ENCODE measurements around the gene THY1. TPM values are rescaled to one million over a fixed set of nuclear protein-coding genes. Genes with fewer than 3 reads are reported as not detected.
"Not testable (repeated sequence)": the region's sequence is repeated elsewhere in the genome, so short reads cannot be mapped to it uniquely, and the experiment has no call there.

THY1 gene
- total RNA-seq, 2 donors from 2014 or later, result 3.3 to 39.7 TPM

- Histone ChIP-seq H3K27ac (no peak overlapping the region), H3K36me3 (no peaks in the 10 kb centered on the region), H3K27me3 (replicated peaks; ENCODE audit: insufficient read depth) (no peaks in the 10 kb centered on the region), H3K4me3 (no peak overlapping the region), H3K9me3 (no peaks in the 10 kb centered on the region), H3K4me1 (replicated peaks) (no peaks in the 10 kb centered on the region)
- intact Hi-C loops (cut with DNase I), result no loop called here
- TF ChIP-seq, protein P1, sequence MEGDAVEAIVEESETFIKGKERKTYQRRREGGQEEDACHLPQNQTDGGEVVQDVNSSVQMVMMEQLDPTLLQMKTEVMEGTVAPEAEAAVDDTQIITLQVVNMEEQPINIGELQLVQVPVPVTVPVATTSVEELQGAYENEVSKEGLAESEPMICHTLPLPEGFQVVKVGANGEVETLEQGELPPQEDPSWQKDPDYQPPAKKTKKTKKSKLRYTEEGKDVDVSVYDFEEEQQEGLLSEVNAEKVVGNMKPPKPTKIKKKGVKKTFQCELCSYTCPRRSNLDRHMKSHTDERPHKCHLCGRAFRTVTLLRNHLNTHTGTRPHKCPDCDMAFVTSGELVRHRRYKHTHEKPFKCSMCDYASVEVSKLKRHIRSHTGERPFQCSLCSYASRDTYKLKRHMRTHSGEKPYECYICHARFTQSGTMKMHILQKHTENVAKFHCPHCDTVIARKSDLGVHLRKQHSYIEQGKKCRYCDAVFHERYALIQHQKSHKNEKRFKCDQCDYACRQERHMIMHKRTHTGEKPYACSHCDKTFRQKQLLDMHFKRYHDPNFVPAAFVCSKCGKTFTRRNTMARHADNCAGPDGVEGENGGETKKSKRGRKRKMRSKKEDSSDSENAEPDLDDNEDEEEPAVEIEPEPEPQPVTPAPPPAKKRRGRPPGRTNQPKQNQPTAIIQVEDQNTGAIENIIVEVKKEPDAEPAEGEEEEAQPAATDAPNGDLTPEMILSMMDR (IDR thresholded peaks at IDR 0.05), result no peak
- TF ChIP-seq POLR2AphosphoS5 (IDR thresholded peaks at IDR 0.05), result no peak
- TF ChIP-seq POLR2A (IDR thresholded peaks at IDR 0.05), result no peak
- DNase-seq (ENCODE audit: low spot score), result no peak
- 68% methylated on average over 11 of the region's 11 CpGs for WGBS
Observed at GRCh38 chr11:119445379-119445778, 22.4 kb upstream of the THY1 start.

DNA sequence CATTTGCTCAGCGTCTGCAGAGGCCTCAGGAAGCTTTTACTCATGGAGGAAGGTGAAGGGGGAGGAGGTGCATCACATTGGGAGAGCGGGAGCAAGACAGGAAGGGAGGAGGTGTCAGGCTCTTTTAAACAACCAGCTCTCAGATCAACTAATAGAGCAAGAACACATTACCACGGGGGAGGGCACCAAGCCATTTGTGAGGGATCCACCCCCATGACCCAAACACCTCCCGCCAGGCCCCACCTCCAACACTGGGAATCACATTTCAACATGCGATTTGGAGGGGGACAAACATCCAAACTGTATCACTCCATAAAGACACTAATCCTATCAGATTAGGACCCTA, 18.9 kb upstream of the THY1 start:
- no peak for TF ChIP-seq POLR2AphosphoS5 (IDR thresholded peaks at IDR 0.05)
- TF ChIP-seq, protein P1 (IDR thresholded peaks at IDR 0.05), result no peak
- TF ChIP-seq POLR2A (IDR thresholded peaks at IDR 0.05), result no peak
- WGBS, result 70% methylated on average over 5 of the region's 5 CpGs
- intact Hi-C loops (cut with DNase I), result no loop called here
- Histone ChIP-seq H3K27ac (no peak overlapping the region), H3K9me3 (no peaks in the 10 kb centered on the region), H3K4me1 (replicated peaks) (no peaks in the 10 kb centered on the region), H3K36me3 (no peaks in the 10 kb centered on the region), H3K27me3 (replicated peaks; ENCODE audit: insufficient read depth) (no peaks in the 10 kb centered on the region), H3K4me3 (no peak overlapping the region)
- DNase-seq (ENCODE audit: low spot score), result no peak

DNA sequence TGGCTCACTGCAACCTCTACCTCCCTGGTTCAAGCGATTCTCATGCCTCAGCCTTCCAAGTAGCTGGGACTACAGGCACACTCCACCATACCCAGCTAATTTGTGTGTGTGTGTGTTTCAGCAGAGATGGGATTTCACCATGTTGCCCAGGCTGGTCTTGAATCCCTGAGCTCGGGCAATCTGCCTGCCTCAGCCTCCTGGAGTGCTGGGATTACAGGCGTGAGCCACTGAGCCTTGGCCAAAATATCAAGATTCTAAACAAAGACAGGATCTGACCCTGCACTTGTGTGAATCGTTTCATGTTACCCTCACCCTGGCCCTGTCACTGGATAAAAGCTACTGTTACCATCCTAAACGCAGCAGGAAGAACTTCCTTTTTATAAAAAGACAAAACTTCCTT, 15.6 kb upstream of the THY1 start:
- H3K36me3 ChIP-seq, result no peaks in the 10 kb centered on the region
- H3K9me3 ChIP-seq, result no peaks in the 10 kb centered on the region
- intact Hi-C loops (cut with DNase I), result no loop called here
- TF ChIP-seq, protein P1 (IDR thresholded peaks at IDR 0.05), result no peak
- TF ChIP-seq POLR2A (IDR thresholded peaks at IDR 0.05) (no peak), POLR2AphosphoS5 (IDR thresholded peaks at IDR 0.05) (no peak)
- no peak for DNase-seq (ENCODE audit: low spot score)
- H3K27ac ChIP-seq, result no peak overlapping the region
- H3K4me3 ChIP-seq, result no peak overlapping the region
- no peaks in the 10 kb centered on the region for H3K4me1 ChIP-seq (replicated peaks)
- WGBS, result 43% methylated on average over 5 of the region's 5 CpGs
- no peaks in the 10 kb centered on the region for H3K27me3 ChIP-seq (replicated peaks; ENCODE audit: insufficient read depth)

DNA sequence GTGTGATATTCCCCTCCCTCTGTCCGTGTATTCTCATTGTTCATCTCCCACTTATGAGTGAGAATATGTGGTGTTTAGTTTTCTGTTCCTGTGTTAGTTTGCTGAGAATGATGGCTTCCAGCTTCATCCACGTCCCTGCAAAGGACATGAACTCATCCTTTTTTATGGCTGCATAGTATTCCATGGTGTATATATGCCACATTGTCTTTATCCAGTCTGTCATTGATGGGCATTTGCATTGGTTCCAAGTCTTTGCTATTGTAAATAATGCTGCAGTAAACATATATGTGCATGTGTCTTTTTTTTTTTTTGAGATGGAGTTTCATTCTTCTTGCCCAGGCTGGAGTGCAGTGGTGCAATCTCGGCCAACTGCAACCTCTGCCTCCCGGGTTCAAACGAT, 14.5 kb upstream of the THY1 start:
- 95% methylated on average over 5 of the region's 5 CpGs for WGBS
- H3K9me3 ChIP-seq; H3K36me3 ChIP-seq; DNase-seq (ENCODE audit: low spot score); H3K27me3 ChIP-seq (replicated peaks; ENCODE audit: insufficient read depth); H3K4me3 ChIP-seq; intact Hi-C loops (cut with DNase I); H3K27ac ChIP-seq; H3K4me1 ChIP-seq (replicated peaks): not testable (repeated sequence)

DNA sequence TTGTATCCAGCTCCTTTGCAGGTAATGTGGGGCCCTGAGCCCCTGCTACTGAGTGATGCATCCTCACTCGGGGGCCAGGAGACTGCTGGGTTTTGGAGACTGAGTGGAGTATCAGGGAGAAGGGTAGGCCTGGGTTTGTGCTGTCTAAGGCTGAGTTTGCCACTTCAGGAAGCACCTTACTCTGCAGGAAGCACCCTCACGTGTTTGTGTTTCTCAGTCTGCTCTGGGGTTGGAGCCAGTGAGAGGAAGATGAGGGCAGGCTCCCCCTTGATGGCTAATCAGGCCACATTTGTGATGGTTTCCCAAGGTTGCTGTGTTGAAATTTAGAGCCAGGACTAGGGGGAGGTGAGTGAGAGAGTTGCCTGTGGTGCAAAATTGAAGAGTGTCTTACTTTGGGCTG, 13.7 kb upstream of the THY1 start:
- DNase-seq (ENCODE audit: low spot score), result no peak
- no peak for TF ChIP-seq POLR2AphosphoS5 (IDR thresholded peaks at IDR 0.05)
- no peak for TF ChIP-seq POLR2A (IDR thresholded peaks at IDR 0.05)
- TF ChIP-seq, protein P1 (IDR thresholded peaks at IDR 0.05), result no peak
- H3K4me1 ChIP-seq (replicated peaks), result no peaks in the 10 kb centered on the region
- H3K4me3 ChIP-seq, result no peak overlapping the region
- intact Hi-C loops (cut with DNase I), result no loop called here
- H3K27me3 ChIP-seq (replicated peaks; ENCODE audit: insufficient read depth), result no peaks in the 10 kb centered on the region
- no peak overlapping the region for H3K27ac ChIP-seq
- WGBS, result 96% methylated on average over 2 of the region's 2 CpGs
- H3K36me3 ChIP-seq, result no peaks in the 10 kb centered on the region
- H3K9me3 ChIP-seq, result no peaks in the 10 kb centered on the region

All from prostate gland (tissue), 2 donors.